HG03460 (cell line): Measurements from ENCODE around the gene ATP8B4.
"Not testable (repeated sequence)": the region's sequence is repeated elsewhere in the genome, so short reads cannot be mapped to it uniquely, and the experiment has no call there.

Experiments used
- ATAC-seq: cut with Tn5 transposase; IDR thresholded peaks from one replicate; pipeline ENCODE4 v1.9.1; 2021; ENCODE audit not compliant: unreplicated experiment

ATP8B4 gene

DNA sequence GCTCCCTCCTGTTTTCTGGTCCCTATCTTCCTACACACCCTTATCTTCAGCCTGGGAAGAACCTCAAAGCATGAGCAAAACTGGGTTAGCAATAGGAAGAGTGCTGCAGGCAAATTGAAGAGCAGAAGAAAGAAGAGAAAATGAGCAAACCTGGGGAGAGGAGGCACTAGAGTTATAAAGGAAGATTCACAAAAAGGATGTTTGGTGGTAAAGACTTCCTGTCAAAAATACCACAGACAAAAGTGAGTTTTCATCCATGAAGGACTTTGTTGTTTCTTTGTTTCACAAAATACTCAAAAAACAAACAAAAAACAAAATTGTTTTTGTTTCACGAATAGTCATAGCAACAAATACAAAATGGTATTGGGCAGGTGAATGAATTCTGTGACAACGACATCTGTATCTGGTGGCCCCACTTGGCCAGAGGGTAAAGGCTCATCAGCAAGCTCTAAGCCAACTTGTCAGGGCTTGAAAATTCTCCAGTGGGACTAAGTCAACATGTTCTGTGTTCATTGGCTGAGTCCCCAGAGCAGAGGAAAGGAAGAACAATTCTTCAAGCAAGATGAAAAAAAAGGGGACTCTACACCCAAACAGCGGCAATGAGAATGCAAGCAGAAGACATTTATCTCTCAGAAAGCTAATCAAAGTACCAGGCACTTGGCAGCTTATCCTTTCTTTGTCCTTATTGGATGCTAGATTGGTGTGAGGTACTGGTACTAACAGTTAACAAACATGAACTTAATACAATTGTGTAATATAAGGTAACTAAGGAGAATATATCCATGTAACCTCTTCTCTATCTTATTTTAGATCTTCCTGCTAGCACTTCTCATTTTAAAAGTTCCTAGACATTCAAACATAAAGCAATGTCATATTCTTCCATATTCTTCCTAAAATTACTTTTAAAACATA, 9.7 kb downstream of the ATP8B4 start:
- ATAC-seq = no peak

DNA sequence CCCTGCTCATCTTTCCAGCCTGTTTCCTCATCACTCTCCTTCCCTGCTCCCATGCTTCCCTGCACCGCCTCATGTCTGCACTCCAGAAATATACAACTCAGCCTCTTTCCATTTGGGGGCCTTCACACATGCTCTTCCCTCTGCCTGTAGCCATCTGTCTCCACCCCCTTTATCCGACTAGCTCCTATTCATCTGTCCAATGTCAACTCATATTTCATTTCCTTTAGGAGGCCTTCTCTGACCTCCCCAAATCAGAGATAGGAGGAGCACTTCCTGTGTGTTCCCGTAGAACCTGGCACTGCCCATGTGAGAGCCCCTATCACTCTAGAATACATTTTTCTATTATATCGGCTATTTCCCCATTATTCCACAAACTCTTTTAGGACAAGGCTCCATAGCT, 10.6 kb downstream of the ATP8B4 start:
- no peak for ATAC-seq

GRCh38 chr15:50107591-50108408, 11.2 kb downstream of the ATP8B4 start:
- ATAC-seq = peak; percentile 98

GRCh38 chr15:50107157-50107556, 11.9 kb downstream of the ATP8B4 start:
- ATAC-seq = no peak

DNA sequence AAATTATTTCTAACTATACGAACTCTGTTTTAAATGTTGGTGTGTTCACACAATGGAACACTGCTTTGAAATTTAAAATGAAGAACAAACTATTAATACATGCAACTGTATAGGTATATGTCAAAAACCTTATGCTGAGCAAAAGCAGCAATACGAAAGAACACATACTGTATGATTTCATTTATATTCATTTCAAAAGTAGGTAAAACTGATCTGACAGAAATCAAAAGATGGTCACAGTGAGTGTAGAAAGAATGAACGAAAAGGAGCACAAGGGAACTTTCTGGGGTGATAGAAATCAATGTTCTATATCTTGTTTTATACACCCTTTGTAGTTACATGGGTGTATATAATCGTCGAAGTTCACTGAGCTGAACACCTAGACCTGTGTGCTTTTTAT, 12.6 kb downstream of the ATP8B4 start:
- ATAC-seq = no peak

GRCh38 chr15:50100486-50100885, 18.5 kb downstream of the ATP8B4 start:
- no peak for ATAC-seq

- no peak for ATAC-seq
Observed at GRCh38 chr15:50098545-50098944, 20.5 kb downstream of the ATP8B4 start.

DNA sequence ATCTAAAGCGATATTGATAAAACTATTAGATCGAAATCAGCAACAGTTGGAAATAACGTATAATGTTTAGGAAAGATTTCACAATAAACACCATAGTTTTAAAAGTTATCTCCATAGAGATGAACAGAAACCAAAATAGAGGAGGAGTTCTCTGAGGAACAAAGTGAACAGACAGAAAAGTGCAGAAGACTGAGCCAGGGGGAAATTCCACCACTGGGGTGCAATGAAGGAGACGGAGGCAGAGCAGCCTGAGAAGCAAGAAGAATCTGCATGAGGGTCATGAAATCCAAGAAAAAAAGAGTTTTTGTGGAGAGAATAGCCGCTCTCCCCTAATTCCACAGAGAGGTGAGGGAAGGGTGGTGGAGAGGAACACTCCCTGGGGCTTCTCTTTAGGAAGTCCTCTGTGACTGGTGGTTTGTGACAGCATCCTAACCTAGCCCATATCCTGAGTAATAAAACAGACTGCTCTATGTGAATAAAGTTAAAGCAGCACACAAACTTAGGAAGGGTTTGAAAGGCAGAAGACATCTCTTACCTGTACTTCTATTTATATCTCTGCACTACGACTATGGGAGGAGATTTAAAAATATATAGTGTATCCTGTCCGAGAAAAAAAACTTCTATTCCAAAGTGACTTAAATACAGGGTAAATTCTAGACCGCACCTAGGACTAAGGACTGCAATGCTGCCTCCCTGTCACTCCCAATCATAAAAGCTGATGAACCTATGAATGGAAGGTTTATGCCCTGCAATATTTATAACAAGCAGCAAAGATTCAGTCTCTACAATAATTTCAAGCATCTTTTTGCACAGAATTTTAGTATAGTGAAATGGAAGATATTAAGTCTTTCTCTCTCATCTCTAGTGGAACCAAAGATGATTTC, 22.9 kb downstream of the ATP8B4 start:
- no peak for ATAC-seq

DNA sequence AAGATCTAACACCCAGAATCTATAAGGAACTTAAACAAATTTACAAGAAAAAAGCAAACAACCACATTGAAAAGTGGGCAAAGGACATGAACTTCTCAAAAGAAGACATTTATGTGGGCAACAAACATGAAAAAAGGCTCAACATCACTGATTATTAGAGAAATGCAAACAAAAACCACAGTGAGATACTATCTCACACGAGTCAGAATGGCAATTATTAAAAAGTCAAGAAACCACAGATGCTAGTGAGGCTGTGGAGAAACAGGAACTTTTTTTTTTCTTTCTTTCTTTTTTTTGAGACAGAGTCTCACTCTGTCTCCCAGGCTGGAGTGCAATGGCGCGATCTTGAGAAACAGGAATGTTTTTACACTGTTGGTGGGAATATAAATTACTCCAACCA, 29.6 kb downstream of the ATP8B4 start:
- not testable (repeated sequence) for ATAC-seq

GRCh38 chr15:50084932-50085331, 34.1 kb downstream of the ATP8B4 start:
- no peak for ATAC-seq

GRCh38 chr15:50083424-50084025, 35.5 kb downstream of the ATP8B4 start:
- no peak for ATAC-seq

DNA sequence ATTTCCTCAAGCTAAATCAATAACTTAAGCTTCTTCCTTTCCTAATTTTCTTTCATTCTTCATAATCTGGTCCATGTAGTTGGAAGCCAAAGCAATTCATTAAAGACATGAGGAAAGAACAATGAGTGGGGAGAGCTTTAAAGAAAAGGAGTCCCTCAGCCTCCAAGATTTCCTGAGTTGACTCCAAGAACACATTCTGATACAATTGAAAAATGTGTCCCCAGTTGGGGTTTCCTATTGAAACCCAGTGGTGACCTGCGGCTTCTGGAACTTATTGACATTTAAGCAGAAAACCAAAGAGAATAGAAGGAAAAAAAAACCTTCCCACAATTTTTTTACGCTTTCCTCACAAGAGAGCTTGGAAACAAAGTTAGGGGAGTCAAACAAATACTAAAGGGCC, 37.0 kb downstream of the ATP8B4 start:
- ATAC-seq = no peak

GRCh38 chr15:50077651-50078050, 41.4 kb downstream of the ATP8B4 start:
- ATAC-seq = no peak

- ATAC-seq = no peak
Observed at GRCh38 chr15:50077176-50077575, 41.9 kb downstream of the ATP8B4 start.

GRCh38 chr15:50075319-50075718, 43.7 kb downstream of the ATP8B4 start:
- ATAC-seq = no peak

GRCh38 chr15:50071551-50072258, 47.3 kb downstream of the ATP8B4 start:
- ATAC-seq = no peak

DNA sequence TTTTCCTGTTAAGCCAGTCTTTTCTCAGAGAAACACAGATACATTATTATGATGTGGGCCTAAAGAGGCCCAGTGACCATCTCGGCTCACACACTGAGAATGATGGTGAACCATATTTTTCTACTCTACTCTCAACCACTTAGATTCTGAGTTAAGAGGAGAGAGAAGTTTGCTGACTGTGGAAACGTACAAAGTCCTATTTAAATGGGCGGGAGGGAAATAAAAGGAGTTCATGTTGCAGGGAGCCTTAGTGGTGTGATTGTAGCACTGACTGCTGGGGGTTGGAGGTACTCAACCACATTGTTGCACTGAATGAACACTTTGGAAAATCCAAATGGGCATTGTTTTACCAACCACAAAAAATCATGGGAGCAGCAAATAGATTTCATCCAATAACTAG, 51.0 kb downstream of the ATP8B4 start:
- ATAC-seq = no peak

- no peak for ATAC-seq
Observed at GRCh38 chr15:50067254-50067653, 51.8 kb downstream of the ATP8B4 start.

GRCh38 chr15:50066666-50067065, 52.4 kb downstream of the ATP8B4 start:
- no peak for ATAC-seq

DNA sequence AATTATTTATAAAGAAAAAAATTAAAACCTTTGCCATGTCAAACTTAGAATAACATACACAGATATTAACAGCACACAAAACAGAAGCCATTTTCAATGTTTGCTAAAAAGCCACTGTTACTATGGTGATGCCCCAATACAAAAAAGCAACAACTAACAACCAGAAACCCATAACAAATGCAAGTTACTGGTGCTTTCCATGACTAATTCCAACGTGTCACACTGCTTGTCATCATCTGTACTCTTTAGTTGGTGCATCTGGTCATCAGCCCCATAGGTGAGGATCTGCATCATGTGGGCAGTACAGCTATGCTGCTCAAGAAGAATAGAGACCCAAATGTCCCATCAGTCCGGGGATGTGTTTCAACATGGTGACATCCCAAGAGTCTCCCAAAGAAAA, 52.8 kb downstream of the ATP8B4 start:
- no peak for ATAC-seq
